GM23338 (cell line): ENCODE measurements around the gene TTC38. TPM values are rescaled to one million over a fixed set of nuclear protein-coding genes. Genes with fewer than 3 reads are reported as not detected.

Experiments
- ATAC-seq: fragments of 200-7000 bp; cut with Tn5 transposase; 3 replicates; pipeline ENCODE4 v1.9.1; 2020
- DNase-seq: peaks from one replicate; pipeline ENCODE4 v3.0.0-alpha.2; 2015; ENCODE audit warnings: low spot score
- H2AFZ ChIP-seq: fragments of 200-600 bp; sonication (generic); 2 replicates; pipeline ENCODE4 v1.8.0; 2016; ENCODE audit warnings: antibody characterized with exemption, mild to moderate bottlenecking, moderate library complexity
- H3F3A ChIP-seq: fragments of 200-600 bp; sonication (generic); replicated peaks from 2 replicates; pipeline ENCODE4 v1.8.0; 2017; ENCODE audit warnings: antibody characterized with exemption, mixed run types, low read depth
- H3K27ac ChIP-seq: fragments of 200-600 bp; sonication (generic); 2 replicates; pipeline ENCODE4 v1.6.1; 2016; ENCODE audit warnings: low read depth
- H3K27me3 ChIP-seq: fragments of 200-600 bp; sonication (generic); 2 replicates; pipeline ENCODE4 v1.8.0; 2016; ENCODE audit warnings: mild to moderate bottlenecking, mixed run types, moderate library complexity; ENCODE audit not compliant: insufficient read depth
- H3K36me3 ChIP-seq: fragments of 200-600 bp; sonication (generic); 2 replicates; pipeline ENCODE4 v1.8.0; 2016; ENCODE audit warnings: mild to moderate bottlenecking; ENCODE audit not compliant: insufficient read depth
- H3K4me1 ChIP-seq: fragments of 200-600 bp; sonication (generic); 2 replicates; pipeline ENCODE4 v1.8.0; 2016; ENCODE audit warnings: mild to moderate bottlenecking, moderate library complexity; ENCODE audit not compliant: insufficient read depth
- H3K4me2 ChIP-seq: fragments of 200-600 bp; sonication (generic); 2 replicates; pipeline ENCODE4 v1.7.1; 2017; ENCODE audit warnings: mixed run types
- H3K4me3 ChIP-seq: fragments of 200-600 bp; sonication (generic); 2 replicates; pipeline ENCODE4 v1.6.1; 2016; ENCODE audit warnings: mixed run types
- H3K79me2 ChIP-seq: fragments of 200-600 bp; sonication (generic); replicated peaks from 2 replicates; pipeline ENCODE4 v1.8.0; 2017; ENCODE audit warnings: mild to moderate bottlenecking; ENCODE audit not compliant: insufficient read depth
- H3K9me2 ChIP-seq: fragments of 200-600 bp; sonication (generic); 2 replicates; pipeline ENCODE4 v1.8.0; 2017; ENCODE audit not compliant: insufficient read depth
- H4K20me1 ChIP-seq: fragments of 200-600 bp; sonication (generic); replicated peaks from 2 replicates; pipeline ENCODE4 v1.8.0; 2017; ENCODE audit warnings: mild to moderate bottlenecking; ENCODE audit not compliant: insufficient read depth
- H3K27ac Mint-ChIP-seq: 2 replicates; pipeline ENCODE4 v1.8.0; 2020; ENCODE audit warnings: inconsistent platforms, mild to moderate bottlenecking, moderate library complexity, mixed read lengths
- H3K27me3 Mint-ChIP-seq: 3 replicates; pipeline ENCODE4 v1.8.0; 2022; ENCODE audit warnings: low read depth, mild to moderate bottlenecking, moderate library complexity, mixed read lengths, inconsistent platforms; ENCODE audit not compliant: insufficient read depth, poor library complexity
- H3K36me3 Mint-ChIP-seq: 3 replicates; pipeline ENCODE4 v1.8.0; 2021; ENCODE audit warnings: low read depth, mild to moderate bottlenecking, inconsistent platforms, moderate library complexity, mixed read lengths
- H3K4me1 Mint-ChIP-seq: 3 replicates; pipeline ENCODE4 v1.8.0; 2020; ENCODE audit warnings: mild to moderate bottlenecking, inconsistent platforms, mixed read lengths
- H3K4me3 Mint-ChIP-seq: 3 replicates; pipeline ENCODE4 v1.8.0; 2021; ENCODE audit warnings: moderate library complexity, mild to moderate bottlenecking, inconsistent platforms, mixed read lengths
- H3K9me3 Mint-ChIP-seq: 3 replicates; pipeline ENCODE4 v1.8.0; 2020; ENCODE audit warnings: moderate library complexity, mild to moderate bottlenecking, inconsistent platforms, mixed read lengths
- CREB1 ChIP-seq: fragments of 250-450 bp; sonication (Bioruptor Pico); IDR thresholded peaks from 2 replicates; pipeline ENCODE4 v1.5.0; 2020; ENCODE audit warnings: low read depth, mild to moderate bottlenecking, moderate library complexity
- ETS1 ChIP-seq: IDR thresholded peaks from 2 replicates; pipeline ENCODE4 v1.6.1; 2016; ENCODE audit warnings: antibody characterized with exemption
- EZH2phosphoT487 ChIP-seq: fragments of 200-600 bp; sonication (generic); IDR thresholded peaks from one replicate; pipeline ENCODE4 v1.8.1; 2018; ENCODE audit warnings: antibody characterized with exemption; ENCODE audit not compliant: unreplicated experiment
- JUNB ChIP-seq: IDR thresholded peaks from one replicate; pipeline ENCODE4 v1.6.1; 2016; ENCODE audit warnings: antibody characterized with exemption; ENCODE audit not compliant: unreplicated experiment
- NANOG ChIP-seq: IDR thresholded peaks from 2 replicates; pipeline ENCODE4 v1.6.1; 2016; ENCODE audit warnings: antibody characterized with exemption, borderline replicate concordance
- POLR2AphosphoS5 ChIP-seq: IDR thresholded peaks from 2 replicates; pipeline ENCODE4 v1.6.1; 2016; ENCODE audit warnings: antibody characterized with exemption, low read depth
- STAT1 ChIP-seq: IDR thresholded peaks from one replicate; pipeline ENCODE4 v1.6.1; 2016; ENCODE audit warnings: antibody characterized with exemption; ENCODE audit not compliant: unreplicated experiment
- ZNF114 ChIP-seq: fragments of 250-450 bp; sonication (Bioruptor Pico); IDR thresholded peaks from 2 replicates; pipeline ENCODE4 v1.5.0; 2020; ENCODE audit warnings: mild to moderate bottlenecking, moderate library complexity
- ZNF331 ChIP-seq: fragments of 250-450 bp; sonication (Bioruptor Pico); IDR thresholded peaks from 2 replicates; pipeline ENCODE4 v1.5.0; 2020; ENCODE audit warnings: low read depth, mild to moderate bottlenecking, moderate library complexity
- polyA plus RNA-seq: library from polyadenylated mRNA; unstranded; fragments of >200 nt; fragmentation: Nextera tagmentation; extraction: Ambion mirVana; gene quantifications from 2 replicates; pipeline ENCODE4 v1.2.1, GENCODE V29; 2016
- total RNA-seq: library from RNA; depleted of rRNA; stranded (reverse); fragments of >200 nt; shearing (Covaris generic); gene quantifications from 2 replicates; pipeline ENCODE4 v1.2.3, GENCODE V29; 2014
- TF ChIP-seq, protein P1 (sequence below): IDR thresholded peaks from one replicate; pipeline ENCODE4 v1.6.1; 2018; ENCODE audit warnings: antibody characterized with exemption; ENCODE audit not compliant: unreplicated experiment
- TF ChIP-seq, protein P2 (sequence below), 2 experiments: fragments of 200-600 bp in 1 of 2; sonication (generic) in 1 of 2; conservative IDR thresholded peaks; 2 replicates each; pipeline versions ENCODE4 v1.5.1 to v1.6.1; 2016 to 2017; ENCODE audit warnings: antibody characterized with exemption in 2 of 2, low read depth in 2 of 2, mild to moderate bottlenecking in 2 of 2, moderate library complexity in 1 of 2

Gene TTC38
- total and polyA plus RNA-seq, 2 experiments from 2014 or later, result 11.8 to 46.6 TPM

- TF ChIP-seq, protein P1, sequence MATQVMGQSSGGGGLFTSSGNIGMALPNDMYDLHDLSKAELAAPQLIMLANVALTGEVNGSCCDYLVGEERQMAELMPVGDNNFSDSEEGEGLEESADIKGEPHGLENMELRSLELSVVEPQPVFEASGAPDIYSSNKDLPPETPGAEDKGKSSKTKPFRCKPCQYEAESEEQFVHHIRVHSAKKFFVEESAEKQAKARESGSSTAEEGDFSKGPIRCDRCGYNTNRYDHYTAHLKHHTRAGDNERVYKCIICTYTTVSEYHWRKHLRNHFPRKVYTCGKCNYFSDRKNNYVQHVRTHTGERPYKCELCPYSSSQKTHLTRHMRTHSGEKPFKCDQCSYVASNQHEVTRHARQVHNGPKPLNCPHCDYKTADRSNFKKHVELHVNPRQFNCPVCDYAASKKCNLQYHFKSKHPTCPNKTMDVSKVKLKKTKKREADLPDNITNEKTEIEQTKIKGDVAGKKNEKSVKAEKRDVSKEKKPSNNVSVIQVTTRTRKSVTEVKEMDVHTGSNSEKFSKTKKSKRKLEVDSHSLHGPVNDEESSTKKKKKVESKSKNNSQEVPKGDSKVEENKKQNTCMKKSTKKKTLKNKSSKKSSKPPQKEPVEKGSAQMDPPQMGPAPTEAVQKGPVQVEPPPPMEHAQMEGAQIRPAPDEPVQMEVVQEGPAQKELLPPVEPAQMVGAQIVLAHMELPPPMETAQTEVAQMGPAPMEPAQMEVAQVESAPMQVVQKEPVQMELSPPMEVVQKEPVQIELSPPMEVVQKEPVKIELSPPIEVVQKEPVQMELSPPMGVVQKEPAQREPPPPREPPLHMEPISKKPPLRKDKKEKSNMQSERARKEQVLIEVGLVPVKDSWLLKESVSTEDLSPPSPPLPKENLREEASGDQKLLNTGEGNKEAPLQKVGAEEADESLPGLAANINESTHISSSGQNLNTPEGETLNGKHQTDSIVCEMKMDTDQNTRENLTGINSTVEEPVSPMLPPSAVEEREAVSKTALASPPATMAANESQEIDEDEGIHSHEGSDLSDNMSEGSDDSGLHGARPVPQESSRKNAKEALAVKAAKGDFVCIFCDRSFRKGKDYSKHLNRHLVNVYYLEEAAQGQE, result no peak
- TF ChIP-seq CREB1 (CRISPR knock-in tag) (no peak), ETS1 (no peak), EZH2phosphoT487 (no peak), STAT1 (no peak)
- TF ChIP-seq, protein P2, sequence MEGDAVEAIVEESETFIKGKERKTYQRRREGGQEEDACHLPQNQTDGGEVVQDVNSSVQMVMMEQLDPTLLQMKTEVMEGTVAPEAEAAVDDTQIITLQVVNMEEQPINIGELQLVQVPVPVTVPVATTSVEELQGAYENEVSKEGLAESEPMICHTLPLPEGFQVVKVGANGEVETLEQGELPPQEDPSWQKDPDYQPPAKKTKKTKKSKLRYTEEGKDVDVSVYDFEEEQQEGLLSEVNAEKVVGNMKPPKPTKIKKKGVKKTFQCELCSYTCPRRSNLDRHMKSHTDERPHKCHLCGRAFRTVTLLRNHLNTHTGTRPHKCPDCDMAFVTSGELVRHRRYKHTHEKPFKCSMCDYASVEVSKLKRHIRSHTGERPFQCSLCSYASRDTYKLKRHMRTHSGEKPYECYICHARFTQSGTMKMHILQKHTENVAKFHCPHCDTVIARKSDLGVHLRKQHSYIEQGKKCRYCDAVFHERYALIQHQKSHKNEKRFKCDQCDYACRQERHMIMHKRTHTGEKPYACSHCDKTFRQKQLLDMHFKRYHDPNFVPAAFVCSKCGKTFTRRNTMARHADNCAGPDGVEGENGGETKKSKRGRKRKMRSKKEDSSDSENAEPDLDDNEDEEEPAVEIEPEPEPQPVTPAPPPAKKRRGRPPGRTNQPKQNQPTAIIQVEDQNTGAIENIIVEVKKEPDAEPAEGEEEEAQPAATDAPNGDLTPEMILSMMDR (conservative IDR thresholded peaks at IDR 0.05; ENCODE audit: low read depth in 2 of 2), result no peak
Observed at GRCh38 chr22:46315976-46316375, 48.2 kb downstream of the TTC38 start (continued).

- Mint-ChIP-seq H3K36me3 (peaks cover 59% of the 10 kb centered on the region), H3K4me1 (no peaks in the 10 kb centered on the region), H3K27ac (no peak overlapping the region), H3K27me3 (peaks cover 4% of the 10 kb centered on the region), H3K4me3 (no peak overlapping the region), H3K9me3 (no peaks in the 10 kb centered on the region)
- Histone ChIP-seq H3K36me3 (peaks cover 14% of the 10 kb centered on the region), H3K4me1 (no peaks in the 10 kb centered on the region), H2AFZ (no peak overlapping the region), H3K79me2 (no peaks in the 10 kb centered on the region; the same call in 1 of the 2 replicates), H3K4me3 (no peak overlapping the region), H3F3A (no peaks in the 10 kb centered on the region), H4K20me1 (no peaks in the 10 kb centered on the region; the same call in 1 of the 2 replicates), H3K4me2 (no peak overlapping the region), H3K27me3 (no peaks in the 10 kb centered on the region), H3K27ac (no peak overlapping the region), H3K9me2 (no peaks in the 10 kb centered on the region)
- DNase-seq, result no peak
- ATAC-seq, result no peak
- no peak for TF ChIP-seq ETS1
- TF ChIP-seq NANOG, result no peak
- TF ChIP-seq, protein P1, result no peak
- no peak for TF ChIP-seq EZH2phosphoT487
- no peak for TF ChIP-seq ZNF114 (CRISPR knock-in tag)
- TF ChIP-seq JUNB, result no peak
- TF ChIP-seq, protein P2 (conservative IDR thresholded peaks at IDR 0.05; ENCODE audit: low read depth in 2 of 2), result no peak
- no peak for TF ChIP-seq STAT1
- no peak for TF ChIP-seq POLR2AphosphoS5
- no peak for TF ChIP-seq ZNF331 (CRISPR knock-in tag)
- TF ChIP-seq CREB1 (CRISPR knock-in tag), result no peak
Observed at GRCh38 chr22:46317646-46318045, 49.8 kb downstream of the TTC38 start.
